Spleen (tissue), 7 donors: Measurements from ENCODE around the gene PLCB1.

Experiments
- POLR2A ChIP-seq, 3 donors: fragments of 450-650 bp; IDR thresholded peaks; one replicate each; pipeline ENCODE4 v1.5.1; 2017; ENCODE audit warnings: antibody characterized with exemption in 3 of 3, mild to moderate bottlenecking in 1 of 3
- TF ChIP-seq, protein P1 (sequence below), 11 experiments: fragments of 200-600 bp in 7 of 11; fragments of 450-650 bp in 4 of 11; sonication (generic) in 4 of 11; IDR thresholded peaks in 8 of 11; conservative IDR thresholded peaks in 3 of 11; 1 replicate in 7 of 11; 2 replicates in 4 of 11; pipeline versions ENCODE4 v1.4.0 to v1.8.0; 2016 to 2021; ENCODE audit warnings: antibody characterized with exemption in 11 of 11, inconsistent platforms in 4 of 11, mild to moderate bottlenecking in 1 of 11
- donor health status: DM: no; HTN: no; CAD: no; lungs with moderate emphysema.
- donor health status: DM: no; HTN: no; CAD: no.
- donor health status: DM: no; HTN: no; CAD: no.

DNA sequence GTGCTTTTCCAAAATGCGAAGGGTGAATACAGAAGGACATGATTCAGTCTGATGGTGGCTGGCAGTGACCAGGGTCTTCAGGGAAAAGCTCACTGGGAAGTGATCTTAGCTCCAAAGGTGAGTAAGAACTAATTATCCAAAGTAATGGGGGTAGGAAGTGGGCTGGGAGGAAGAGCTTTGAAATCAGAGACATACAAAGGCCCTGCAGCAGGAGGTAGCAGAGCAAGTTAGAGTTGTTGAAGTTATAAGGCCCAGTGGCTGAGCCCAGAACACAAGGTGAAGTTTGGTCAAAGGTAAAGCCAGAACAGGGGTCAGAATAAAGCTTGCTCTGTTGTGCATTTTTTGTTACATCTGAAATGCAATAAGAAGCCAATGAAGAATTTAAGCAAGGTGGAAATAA, 81.2 kb downstream of the PLCB1 start:
- TF ChIP-seq, protein P1, sequence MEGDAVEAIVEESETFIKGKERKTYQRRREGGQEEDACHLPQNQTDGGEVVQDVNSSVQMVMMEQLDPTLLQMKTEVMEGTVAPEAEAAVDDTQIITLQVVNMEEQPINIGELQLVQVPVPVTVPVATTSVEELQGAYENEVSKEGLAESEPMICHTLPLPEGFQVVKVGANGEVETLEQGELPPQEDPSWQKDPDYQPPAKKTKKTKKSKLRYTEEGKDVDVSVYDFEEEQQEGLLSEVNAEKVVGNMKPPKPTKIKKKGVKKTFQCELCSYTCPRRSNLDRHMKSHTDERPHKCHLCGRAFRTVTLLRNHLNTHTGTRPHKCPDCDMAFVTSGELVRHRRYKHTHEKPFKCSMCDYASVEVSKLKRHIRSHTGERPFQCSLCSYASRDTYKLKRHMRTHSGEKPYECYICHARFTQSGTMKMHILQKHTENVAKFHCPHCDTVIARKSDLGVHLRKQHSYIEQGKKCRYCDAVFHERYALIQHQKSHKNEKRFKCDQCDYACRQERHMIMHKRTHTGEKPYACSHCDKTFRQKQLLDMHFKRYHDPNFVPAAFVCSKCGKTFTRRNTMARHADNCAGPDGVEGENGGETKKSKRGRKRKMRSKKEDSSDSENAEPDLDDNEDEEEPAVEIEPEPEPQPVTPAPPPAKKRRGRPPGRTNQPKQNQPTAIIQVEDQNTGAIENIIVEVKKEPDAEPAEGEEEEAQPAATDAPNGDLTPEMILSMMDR (IDR thresholded peaks at IDR 0.05 in 8 of 11, conservative IDR thresholded peaks at IDR 0.05 in 3 of 11) = no peak
- no peak for TF ChIP-seq POLR2A (IDR thresholded peaks at IDR 0.05)
